Vagina (tissue), 2 donors: ENCODE data around the gene GALNT9. TPM values are rescaled to one million over a fixed set of nuclear protein-coding genes. Genes with fewer than 3 reads are reported as not detected.

Experiments
- DNase-seq, 2 donors: peaks; one replicate each; pipeline ENCODE4 v3.0.0-alpha.2; 2017; ENCODE audit errors: extremely low spot score in 2 of 2
- H3K27ac ChIP-seq: fragments of 200-600 bp; sonication (generic); one replicate; pipeline ENCODE4 v1.5.1; 2019
- H3K27me3 ChIP-seq: fragments of 200-600 bp; sonication (generic); one replicate; pipeline ENCODE4 v1.5.1; 2019
- H3K36me3 ChIP-seq, 2 donors: fragments of 200-600 bp; sonication (generic); one replicate each; pipeline ENCODE4 v1.5.1; 2017 to 2019
- H3K4me1 ChIP-seq: fragments of 200-600 bp; sonication (generic); one replicate; pipeline ENCODE4 v1.5.1; 2019
- H3K4me3 ChIP-seq, 2 donors: fragments of 200-600 bp; sonication (generic); 1 replicate in 1 of 2; 2 replicates in 1 of 2; pipeline ENCODE4 v1.5.1; 2016 to 2019
- H3K9me3 ChIP-seq: fragments of 200-600 bp; sonication (generic); one replicate; pipeline ENCODE4 v1.5.1; 2019
- CTCF ChIP-seq, 3 experiments: fragments of 450-650 bp in 2 of 3; fragments of 200-600 bp in 1 of 3; sonication (generic) in 1 of 3; IDR thresholded peaks; one replicate each; pipeline ENCODE4 v1.5.1; 2017 to 2019; ENCODE audit warnings: antibody characterized with exemption in 3 of 3, mild to moderate bottlenecking in 2 of 3, moderate library complexity in 2 of 3
- POLR2A ChIP-seq, 2 donors: fragments of 450-650 bp; IDR thresholded peaks; one replicate each; pipeline ENCODE4 v1.6.1; 2017; ENCODE audit warnings: antibody characterized with exemption in 2 of 2, mild to moderate bottlenecking in 2 of 2, moderate library complexity in 2 of 2
- POLR2AphosphoS5 ChIP-seq, 2 donors: sonication (generic); formaldehyde crosslinking; IDR thresholded peaks; one replicate each; pipeline ENCODE4 v1.9.0; 2017; ENCODE audit warnings: antibody characterized with exemption in 2 of 2, mild to moderate bottlenecking in 2 of 2, low read depth in 1 of 2; ENCODE audit not compliant: insufficient read depth in 1 of 2
- intact Hi-C: fragments of 100-400 bp; cut with DNase I; formaldehyde crosslinking; loops from one replicate; pipeline ENCODE4 v1.15.1; 2023
- small RNA-seq: library from RNA; depleted of rRNA; stranded (forward); fragments of <200 nt; gene quantifications from one replicate; pipeline ENCODE3, GENCODE V24; 2016
- total RNA-seq: library from RNA; depleted of rRNA; stranded (reverse); fragments of >200 nt; gene quantifications from one replicate; pipeline ENCODE4 v1.2.3, GENCODE V29; 2016

The GALNT9 gene
- total RNA-seq, 1 donor from 2014 or later = 1.5 TPM

GRCh38 chr12:132148368-132149045 lies 180.9 kb downstream of the GALNT9 start:
- no peaks in the 10 kb centered on the region for H3K27me3 ChIP-seq
- peaks cover 0 to 19% of the 10 kb centered on the region in 2 donors for H3K36me3 ChIP-seq
- TF ChIP-seq POLR2A (IDR thresholded peaks at IDR 0.05) (no peak), CTCF (IDR thresholded peaks at IDR 0.05) (no peak), POLR2AphosphoS5 (IDR thresholded peaks at IDR 0.05; ENCODE audit: insufficient read depth in 1 of 2, low read depth in 1 of 2) (no peak)
- no peak for DNase-seq
- peaks cover 14% of the 10 kb centered on the region for H3K4me1 ChIP-seq
- H3K4me3 ChIP-seq = no peak overlapping the region
- H3K27ac ChIP-seq = no peak overlapping the region
- H3K9me3 ChIP-seq = no peaks in the 10 kb centered on the region
- intact Hi-C loops = no loop called here

DNA sequence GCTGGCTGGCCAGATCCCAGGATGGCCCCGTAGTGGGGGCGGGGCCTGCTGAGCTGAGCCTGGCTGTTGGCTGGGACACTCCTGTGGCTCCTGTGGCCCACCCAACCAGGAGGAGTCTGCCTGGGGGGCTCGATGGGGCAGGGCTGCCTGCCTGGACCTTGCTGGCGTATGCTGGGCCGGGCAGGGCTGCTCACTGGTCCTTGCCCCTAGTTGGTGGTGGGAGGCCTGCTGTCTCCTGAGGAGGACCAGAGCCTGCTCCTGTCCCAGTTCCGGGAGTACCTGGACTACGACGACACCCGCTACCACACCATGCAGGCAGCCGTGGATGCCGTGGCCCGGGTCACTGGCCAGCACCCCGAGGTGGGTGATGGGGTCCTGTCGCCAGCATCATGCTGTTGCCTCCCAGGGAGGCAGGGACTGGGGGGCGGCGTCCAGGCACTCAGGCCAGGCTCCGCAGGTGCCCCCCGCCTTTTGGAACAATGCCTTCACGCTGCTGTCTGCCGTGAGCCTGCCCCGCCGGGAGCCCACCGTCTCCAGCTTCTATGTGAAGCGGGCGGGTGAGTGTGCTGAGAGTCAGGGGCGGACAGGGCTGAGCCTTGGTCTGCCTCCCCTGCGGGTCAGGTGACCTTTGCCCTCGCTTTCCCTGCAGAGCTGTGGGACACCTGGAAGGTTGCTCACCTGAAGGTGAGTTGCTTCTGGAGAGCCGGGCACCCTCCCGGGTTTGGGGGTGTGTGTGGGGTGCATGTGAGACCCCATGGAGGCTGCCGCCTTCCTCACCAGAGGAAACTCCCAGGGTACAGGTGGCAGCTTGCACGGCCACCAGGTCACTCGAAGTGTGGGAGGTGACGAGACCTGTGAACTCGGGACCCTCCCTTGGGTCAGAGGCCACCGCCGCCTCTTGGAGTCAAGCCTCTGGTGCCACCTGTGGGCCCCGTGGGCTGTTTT lies 181.7 kb downstream of the GALNT9 start:
- no peak overlapping the region for H3K27ac ChIP-seq
- DNase-seq = no peak
- H3K9me3 ChIP-seq = no peaks in the 10 kb centered on the region
- no peak for TF ChIP-seq POLR2A (IDR thresholded peaks at IDR 0.05)
- no peak for TF ChIP-seq POLR2AphosphoS5 (IDR thresholded peaks at IDR 0.05; ENCODE audit: insufficient read depth in 1 of 2, low read depth in 1 of 2)
- no peak for TF ChIP-seq CTCF (IDR thresholded peaks at IDR 0.05)
- H3K36me3 ChIP-seq = peaks cover 0 to 19% of the 10 kb centered on the region in 2 donors
- H3K27me3 ChIP-seq = no peaks in the 10 kb centered on the region
- H3K4me1 ChIP-seq = peaks cover 22% of the 10 kb centered on the region
- intact Hi-C loops = no loop called here
- H3K4me3 ChIP-seq = no peak overlapping the region

DNA sequence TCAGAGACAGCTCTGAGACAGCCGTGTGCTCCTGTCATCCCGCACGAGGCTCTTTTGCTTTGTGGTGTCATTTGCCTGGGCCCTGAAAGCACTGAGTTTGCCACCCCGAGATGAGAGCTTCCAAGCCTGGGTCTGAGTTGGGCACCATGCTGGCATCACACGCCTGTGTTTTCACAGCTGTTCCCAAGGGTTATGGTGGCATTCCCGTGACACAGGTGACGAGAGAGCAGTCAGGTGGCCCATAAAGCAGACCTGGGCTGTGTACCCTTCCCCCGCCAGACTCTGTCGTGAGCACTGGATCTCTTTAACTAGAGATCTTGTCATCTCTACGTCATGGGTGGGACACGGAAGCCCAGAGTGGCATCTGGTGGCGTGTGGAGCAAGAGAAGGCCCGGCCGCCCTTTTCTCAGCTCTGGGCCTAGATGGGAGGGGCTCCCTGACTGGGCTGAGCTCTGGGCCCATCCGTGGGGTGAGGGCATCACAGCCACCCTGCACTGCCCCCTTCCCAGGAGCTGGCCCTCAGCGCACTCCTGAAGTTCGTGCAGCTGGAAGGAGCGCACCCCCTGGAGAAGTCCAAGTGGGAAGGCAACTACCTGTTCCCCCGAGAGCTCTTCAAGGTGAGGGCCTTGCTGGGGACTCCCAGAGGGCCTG lies 182.5 kb downstream of the GALNT9 start:
- no peak overlapping the region for H3K4me3 ChIP-seq
- intact Hi-C loops = no loop called here
- no peaks in the 10 kb centered on the region for H3K27me3 ChIP-seq
- no peaks in the 10 kb centered on the region for H3K9me3 ChIP-seq
- DNase-seq = no peak
- peaks cover 0 to 18% of the 10 kb centered on the region in 2 donors for H3K36me3 ChIP-seq
- H3K27ac ChIP-seq = no peak overlapping the region
- no peak for TF ChIP-seq POLR2AphosphoS5 (IDR thresholded peaks at IDR 0.05; ENCODE audit: insufficient read depth in 1 of 2, low read depth in 1 of 2)
- TF ChIP-seq POLR2A (IDR thresholded peaks at IDR 0.05) = no peak
- TF ChIP-seq CTCF (IDR thresholded peaks at IDR 0.05) = no peak
- H3K4me1 ChIP-seq = peaks cover 30% of the 10 kb centered on the region

Small RNAs within 50 kb of the gene (small RNA-seq; reads per million reads assigned to genes)
- gene AC138466.3 = not detected

Other genes starting within 250 kb of the GALNT9 start
- gene DDX51, start 185.3 kb downstream of the GALNT9 start, total RNA-seq = 11.3 TPM
- 13.0 TPM for gene NOC4L, start 185.1 kb downstream of the GALNT9 start, total RNA-seq
- gene FBRSL1, start 160.6 kb upstream of the GALNT9 start, total RNA-seq = 11.0 TPM